ENCODE measurements around the gene LAMA2. TPM values are rescaled to one million over a fixed set of nuclear protein-coding genes. Genes with fewer than 3 reads are reported as not detected.

Gene LAMA2
- total and polyA plus RNA-seq, 2 of the 13 experiments (the other 11 are each of a cell fraction or from before 2014, with no cell fraction given), result 0.11 to 0.28 TPM

- intact Hi-C loops (cut with micrococcal nuclease; ENCODE audit: unreplicated experiment) (no loop called here), in situ Hi-C loops (cut with HindIII; ENCODE audit: extremely low pct_ligation_motif_present, low pct_unique_long_range_greater_than_20kb) (no loop called here)
- Histone ChIP-seq H3K27ac (ENCODE audit: extremely low read length, insufficient read depth, low read length) (no peak overlapping the region), H3K36me3 (replicated peaks in 1 of 2; ENCODE audit: control insufficient read depth in 1 of 2, insufficient read depth in 2 of 2, low read length in 2 of 2) (no peaks in the 10 kb centered on the region), H3K27me3 (ENCODE audit: control insufficient read depth in 1 of 2, insufficient read depth in 2 of 2, low read length in 2 of 2) (no peaks in the 10 kb centered on the region), H4K20me1 (ENCODE audit: insufficient read depth, low read length) (no peaks in the 10 kb centered on the region), H3K4me1 (ENCODE audit: insufficient read depth, low read length) (no peaks in the 10 kb centered on the region), H3K9ac (ENCODE audit: insufficient read depth, low read depth, low read length) (no peak overlapping the region), H3K4me3 (replicated peaks in 1 of 3; ENCODE audit: insufficient read depth in 1 of 3, low read depth in 2 of 3, low read length in 3 of 3) (no peak overlapping the region), H2AFZ (ENCODE audit: low read length) (no peak overlapping the region), H3K4me2 (ENCODE audit: low read depth, low read length) (no peak overlapping the region), H3K79me2 (ENCODE audit: insufficient read depth, low read length) (no peaks in the 10 kb centered on the region), H3K9me3 (ENCODE audit: low read length) (no peaks in the 10 kb centered on the region)
- no TSS peak for BruUV-seq (replicated peaks)
- no peak for FAIRE-seq
- TF ChIP-seq ZNF143 (CRISPR knock-in tag; IDR thresholded peaks at IDR 0.05), result no peak
- TF ChIP-seq ZNF441 (CRISPR knock-in tag; IDR thresholded peaks at IDR 0.05; ENCODE audit: borderline replicate concordance), result no peak
- TF ChIP-seq ADNP (CRISPR knock-in tag; IDR thresholded peaks at IDR 0.05), result no peak
- TF ChIP-seq CBX1 (IDR thresholded peaks at IDR 0.05; ENCODE audit: low read depth), result no peak
- TF ChIP-seq, protein P1, sequence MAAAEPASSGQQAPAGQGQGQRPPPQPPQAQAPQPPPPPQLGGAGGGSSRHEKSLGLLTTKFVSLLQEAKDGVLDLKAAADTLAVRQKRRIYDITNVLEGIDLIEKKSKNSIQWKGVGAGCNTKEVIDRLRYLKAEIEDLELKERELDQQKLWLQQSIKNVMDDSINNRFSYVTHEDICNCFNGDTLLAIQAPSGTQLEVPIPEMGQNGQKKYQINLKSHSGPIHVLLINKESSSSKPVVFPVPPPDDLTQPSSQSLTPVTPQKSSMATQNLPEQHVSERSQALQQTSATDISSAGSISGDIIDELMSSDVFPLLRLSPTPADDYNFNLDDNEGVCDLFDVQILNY (CRISPR knock-in tag; conservative IDR thresholded peaks at IDR 0.05), result no peak
- TF ChIP-seq ZNF253 (CRISPR knock-in tag; IDR thresholded peaks at IDR 0.05; ENCODE audit: borderline replicate concordance), result no peak
- TF ChIP-seq, protein P2, sequence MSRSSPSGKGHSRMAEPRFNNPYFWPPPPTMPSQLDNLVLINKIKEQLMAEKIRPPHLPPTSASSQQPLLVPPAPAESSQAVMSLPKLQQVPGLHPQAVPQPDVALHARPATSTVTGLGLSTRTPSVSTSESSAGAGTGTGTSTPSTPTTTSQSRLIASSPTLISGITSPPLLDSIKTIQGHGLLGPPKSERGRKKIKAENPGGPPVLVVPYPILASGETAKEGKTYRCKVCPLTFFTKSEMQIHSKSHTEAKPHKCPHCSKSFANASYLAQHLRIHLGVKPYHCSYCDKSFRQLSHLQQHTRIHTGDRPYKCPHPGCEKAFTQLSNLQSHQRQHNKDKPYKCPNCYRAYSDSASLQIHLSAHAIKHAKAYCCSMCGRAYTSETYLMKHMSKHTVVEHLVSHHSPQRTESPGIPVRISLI (CRISPR knock-in tag; IDR thresholded peaks at IDR 0.05; ENCODE audit: borderline replicate concordance), result no peak
- no peak for TF ChIP-seq ZKSCAN5 (CRISPR knock-in tag; IDR thresholded peaks at IDR 0.05)
- no peak for TF ChIP-seq CENPBD1 (CRISPR knock-in tag; IDR thresholded peaks at IDR 0.05; ENCODE audit: borderline replicate concordance, low read depth)
- no peak for DNase-seq (ENCODE audit: low spot score)
- CTCF ChIA-PET (ENCODE audit: low intra/inter-chr PET ratio, low total read pairs), result no interaction called here
- 0% methylated on average over 1 of the region's 1 CpG for WGBS (ENCODE audit: low lambda C conversion rate)
- POLR2A ChIA-PET, result no interaction called here
- ATAC-seq, result no peak
Observed at GRCh38 chr6:129105035-129105434, 222.1 kb downstream of the LAMA2 start.

All from HepG2 (cell line).